ENCODE data around the gene TGFBR3. TPM values are rescaled to one million over a fixed set of nuclear protein-coding genes. Genes with fewer than 3 reads are reported as not detected.
"Not testable (repeated sequence)": the region's sequence is repeated elsewhere in the genome, so short reads cannot be mapped to it uniquely, and the experiment has no call there.

Gene TGFBR3
- total RNA-seq, 2 donors from 2014 or later: 60.8 to 62.4 TPM

- Histone ChIP-seq H3K4me1 (ENCODE audit: control insufficient read depth in 1 of 2, low read depth in 2 of 2) (peaks cover 23 to 33% of the 10 kb centered on the region in 2 donors), H3K27ac (peak overlapping the region; percentile 68 to 76), H3K4me3 (peak overlapping the region; percentile 2), H3K36me3 (no peaks in the 10 kb centered on the region), H3K27me3 (replicated peaks; ENCODE audit: insufficient read depth) (no peaks in the 10 kb centered on the region), H3K9me3 (no peaks in the 10 kb centered on the region)
- DNase-seq (ENCODE audit: low spot score) (peak; percentile 11), ATAC-seq (ENCODE audit: insufficient number of reproducible peaks, low FRiP score, low read depth) (peak; percentile 82)
- TF ChIP-seq, protein P1, sequence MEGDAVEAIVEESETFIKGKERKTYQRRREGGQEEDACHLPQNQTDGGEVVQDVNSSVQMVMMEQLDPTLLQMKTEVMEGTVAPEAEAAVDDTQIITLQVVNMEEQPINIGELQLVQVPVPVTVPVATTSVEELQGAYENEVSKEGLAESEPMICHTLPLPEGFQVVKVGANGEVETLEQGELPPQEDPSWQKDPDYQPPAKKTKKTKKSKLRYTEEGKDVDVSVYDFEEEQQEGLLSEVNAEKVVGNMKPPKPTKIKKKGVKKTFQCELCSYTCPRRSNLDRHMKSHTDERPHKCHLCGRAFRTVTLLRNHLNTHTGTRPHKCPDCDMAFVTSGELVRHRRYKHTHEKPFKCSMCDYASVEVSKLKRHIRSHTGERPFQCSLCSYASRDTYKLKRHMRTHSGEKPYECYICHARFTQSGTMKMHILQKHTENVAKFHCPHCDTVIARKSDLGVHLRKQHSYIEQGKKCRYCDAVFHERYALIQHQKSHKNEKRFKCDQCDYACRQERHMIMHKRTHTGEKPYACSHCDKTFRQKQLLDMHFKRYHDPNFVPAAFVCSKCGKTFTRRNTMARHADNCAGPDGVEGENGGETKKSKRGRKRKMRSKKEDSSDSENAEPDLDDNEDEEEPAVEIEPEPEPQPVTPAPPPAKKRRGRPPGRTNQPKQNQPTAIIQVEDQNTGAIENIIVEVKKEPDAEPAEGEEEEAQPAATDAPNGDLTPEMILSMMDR (IDR thresholded peaks at IDR 0.05): no peak
These were observed 41.0 kb downstream of the TGFBR3 start for GRCh38 chr1:91844862-91845528.

- Histone ChIP-seq H3K27me3 (replicated peaks; ENCODE audit: insufficient read depth) (no peaks in the 10 kb centered on the region), H3K36me3 (no peaks in the 10 kb centered on the region), H3K27ac (peak overlapping the region in 1 of 2 donors; percentile 76), H3K4me3 (no peak overlapping the region), H3K4me1 (ENCODE audit: control insufficient read depth in 1 of 2, low read depth in 2 of 2) (peaks cover 23 to 33% of the 10 kb centered on the region in 2 donors), H3K9me3 (no peaks in the 10 kb centered on the region)
- TF ChIP-seq, protein P1 (IDR thresholded peaks at IDR 0.05): no peak
- DNase-seq (ENCODE audit: low spot score) (no peak), ATAC-seq (ENCODE audit: insufficient number of reproducible peaks, low FRiP score, low read depth) (no peak)
These were observed 42.1 kb downstream of the TGFBR3 start for GRCh38 chr1:91843843-91844242.

DNA sequence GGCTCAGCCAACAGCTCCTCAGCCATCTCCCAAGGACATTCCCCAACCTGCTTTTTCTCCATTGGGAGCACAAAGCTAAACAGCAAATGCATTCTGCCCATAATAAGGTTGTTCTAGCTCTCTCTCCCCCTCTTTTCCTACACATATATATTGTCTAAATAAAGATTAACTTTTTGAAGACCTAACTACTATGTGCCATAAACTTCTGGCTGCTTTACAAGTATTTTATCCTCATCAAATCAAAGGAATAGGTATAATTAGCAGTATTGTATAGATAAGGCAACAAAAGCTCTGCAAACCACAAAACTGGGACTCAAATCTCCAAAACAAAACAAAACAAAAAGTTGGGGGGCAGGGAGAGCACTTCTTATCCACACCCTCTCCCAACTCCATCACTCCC lies 43.4 kb downstream of the TGFBR3 start:
- no peak overlapping the region for H3K4me3 ChIP-seq
- H3K27me3 ChIP-seq (replicated peaks; ENCODE audit: insufficient read depth): no peaks in the 10 kb centered on the region
- H3K9me3 ChIP-seq: no peaks in the 10 kb centered on the region
- ATAC-seq (ENCODE audit: insufficient number of reproducible peaks, low FRiP score, low read depth): no peak
- no peak overlapping the region for H3K27ac ChIP-seq
- H3K36me3 ChIP-seq: no peaks in the 10 kb centered on the region
- DNase-seq (ENCODE audit: low spot score): no peak
- peaks cover 23 to 33% of the 10 kb centered on the region in 2 donors for H3K4me1 ChIP-seq (ENCODE audit: control insufficient read depth in 1 of 2, low read depth in 2 of 2)
- TF ChIP-seq, protein P1 (IDR thresholded peaks at IDR 0.05): no peak

DNA sequence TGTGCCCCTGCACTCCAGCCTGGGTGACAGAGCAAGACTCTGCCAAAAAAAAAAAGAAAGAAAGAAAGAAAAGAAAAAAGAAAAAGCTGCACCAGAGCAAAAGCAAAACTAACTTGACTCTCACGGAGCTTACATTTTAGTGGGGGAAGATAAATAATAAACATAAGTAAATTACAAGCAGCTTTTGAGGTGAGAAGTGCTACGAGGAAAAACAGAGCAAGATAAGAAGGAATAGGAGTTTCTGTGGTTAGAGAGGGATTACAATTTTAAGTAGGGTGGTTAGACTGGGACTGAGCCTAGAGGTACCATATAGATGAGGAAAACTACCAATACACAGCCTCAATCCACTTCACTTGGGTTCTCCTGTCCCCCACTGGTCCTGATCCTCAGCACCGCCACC lies 43.9 kb downstream of the TGFBR3 start:
- Histone ChIP-seq H3K27me3 (replicated peaks; ENCODE audit: insufficient read depth) (no peaks in the 10 kb centered on the region), H3K9me3 (no peaks in the 10 kb centered on the region), H3K4me3 (no peak overlapping the region), H3K36me3 (no peaks in the 10 kb centered on the region), H3K4me1 (ENCODE audit: control insufficient read depth in 1 of 2, low read depth in 2 of 2) (peaks cover 23 to 31% of the 10 kb centered on the region in 2 donors), H3K27ac (no peak overlapping the region)
- DNase-seq (ENCODE audit: low spot score) (no peak), ATAC-seq (ENCODE audit: insufficient number of reproducible peaks, low FRiP score, low read depth) (no peak)
- TF ChIP-seq, protein P1 (IDR thresholded peaks at IDR 0.05): no peak

DNA sequence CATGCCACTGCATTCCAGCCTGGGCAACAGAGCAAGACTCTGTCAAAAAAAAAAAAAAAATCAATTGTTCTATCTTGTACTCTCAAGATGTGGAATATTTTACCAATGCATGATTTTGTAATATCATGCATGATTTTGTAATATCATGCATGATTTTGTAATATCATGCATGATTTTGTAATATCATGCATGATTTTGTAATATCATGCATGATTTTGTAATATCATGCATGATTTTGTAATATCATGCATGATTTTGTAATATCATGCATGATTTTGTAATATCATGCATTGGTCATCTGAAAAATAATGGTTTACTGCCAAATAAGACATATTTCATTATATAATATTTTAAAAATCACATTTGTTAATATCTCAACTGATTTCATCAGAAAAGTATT lies 45.7 kb downstream of the TGFBR3 start:
- ATAC-seq (ENCODE audit: insufficient number of reproducible peaks, low FRiP score, low read depth): not testable (repeated sequence)

More for the DNA sequence above, 45.7 kb downstream of the TGFBR3 start:
- H3K9me3 ChIP-seq; H3K36me3 ChIP-seq; H3K27me3 ChIP-seq (replicated peaks; ENCODE audit: insufficient read depth); H3K27ac ChIP-seq; DNase-seq (ENCODE audit: low spot score); H3K4me3 ChIP-seq: not testable (repeated sequence)
- H3K4me1 ChIP-seq (ENCODE audit: control insufficient read depth in 1 of 2, low read depth in 2 of 2): peaks cover 5 to 13% of the 10 kb centered on the region in 2 donors
